GM23248 (cell line): Measurements from ENCODE around the gene FAM89B. TPM values are rescaled to one million over a fixed set of nuclear protein-coding genes. Genes with fewer than 3 reads are reported as not detected.

Source experiments
- DNase-seq: peaks from one replicate; pipeline ENCODE4 v3.0.0-alpha.2; 2015
- H2AFZ ChIP-seq: fragments of 200-600 bp; sonication (generic); 2 replicates; pipeline ENCODE4 v1.6.1; 2016; ENCODE audit warnings: antibody characterized with exemption
- H3F3A ChIP-seq: fragments of 200-600 bp; sonication (generic); 2 replicates; pipeline ENCODE4 v1.6.1; 2016; ENCODE audit warnings: mild to moderate bottlenecking, antibody characterized with exemption, mixed run types; ENCODE audit not compliant: insufficient read depth
- H3K27ac ChIP-seq: fragments of 200-600 bp; sonication (generic); 2 replicates; pipeline ENCODE4 v1.5.1; 2016; ENCODE audit warnings: mild to moderate bottlenecking
- H3K27me3 ChIP-seq: fragments of 200-600 bp; sonication (generic); replicated peaks from 2 replicates; pipeline ENCODE4 v1.6.1; 2016; ENCODE audit warnings: mild to moderate bottlenecking; ENCODE audit not compliant: insufficient read depth
- H3K36me3 ChIP-seq: fragments of 200-600 bp; sonication (generic); 2 replicates; pipeline ENCODE4 v1.6.1; 2016; ENCODE audit warnings: low read depth, mild to moderate bottlenecking
- H3K4me1 ChIP-seq: fragments of 200-600 bp; sonication (generic); 2 replicates; pipeline ENCODE4 v1.6.1; 2016; ENCODE audit warnings: mild to moderate bottlenecking; ENCODE audit not compliant: insufficient read depth
- H3K4me2 ChIP-seq: fragments of 200-600 bp; sonication (generic); one replicate; pipeline ENCODE4 v1.6.1; 2016; ENCODE audit warnings: mild to moderate bottlenecking; ENCODE audit not compliant: unreplicated experiment
- H3K4me3 ChIP-seq: fragments of 200-600 bp; sonication (generic); 2 replicates; pipeline ENCODE4 v1.5.1; 2016; ENCODE audit warnings: mild to moderate bottlenecking
- H3K79me2 ChIP-seq: fragments of 200-600 bp; sonication (generic); 2 replicates; pipeline ENCODE4 v1.6.1; 2016; ENCODE audit warnings: mild to moderate bottlenecking; ENCODE audit not compliant: insufficient read depth
- H3K9ac ChIP-seq: fragments of 200-600 bp; sonication (generic); 2 replicates; pipeline ENCODE4 v1.6.1; 2016; ENCODE audit warnings: mild to moderate bottlenecking
- H3K9me2 ChIP-seq: fragments of 200-600 bp; sonication (generic); 2 replicates; pipeline ENCODE4 v1.6.1; 2016; ENCODE audit warnings: mixed run types, mild to moderate bottlenecking, moderate library complexity; ENCODE audit not compliant: insufficient read depth
- H3K9me3 ChIP-seq: fragments of 200-600 bp; sonication (generic); one replicate; pipeline ENCODE4 v1.6.1; 2017; ENCODE audit warnings: low read depth
- H4K20me1 ChIP-seq: fragments of 200-600 bp; sonication (generic); 2 replicates; pipeline ENCODE4 v1.6.0; 2016; ENCODE audit not compliant: insufficient read depth
- EZH2 ChIP-seq: fragments of 200-600 bp; sonication (generic); IDR thresholded peaks from 2 replicates; pipeline ENCODE4 v1.6.1; 2018; ENCODE audit warnings: antibody characterized with exemption, mild to moderate bottlenecking; ENCODE audit not compliant: insufficient read depth, poor library complexity, severe bottlenecking
- EZH2phosphoT487 ChIP-seq: fragments of 200-600 bp; sonication (generic); IDR thresholded peaks from 2 replicates; pipeline ENCODE4 v1.6.1; 2018; ENCODE audit warnings: antibody characterized with exemption, moderate library complexity, mild to moderate bottlenecking, low read depth; ENCODE audit not compliant: insufficient read depth
- WGBS, 2 experiments: methylation state at CpG; one replicate each; pipeline ENCODE4 v1.1.6; 2015 to 2017; ENCODE audit warnings: low lambda C conversion rate in 2 of 2, low coverage in 1 of 2; ENCODE audit errors: missing lambda C conversion rate in 2 of 2; 5-methylcytosine and 5-hydroxymethylcytosine counted together
- in situ Hi-C: fragments of 300-500 bp; cut with MboI; formaldehyde crosslinking; loops from 2 replicates; pipeline ENCODE4 v1.15.0; 2020
- polyA plus RNA-seq: library from polyadenylated mRNA; unstranded; fragments of >200 nt; fragmentation: Nextera tagmentation; extraction: Ambion mirVana; gene quantifications from 2 replicates; pipeline ENCODE4 v1.2.1, GENCODE V29; 2016
- total RNA-seq: library from RNA; depleted of rRNA; stranded (reverse); fragments of >200 nt; shearing (Covaris generic); gene quantifications from 2 replicates; pipeline ENCODE4 v1.2.3, GENCODE V29; 2014

FAM89B gene
- total and polyA plus RNA-seq, 2 experiments from 2014 or later = 67.0 to 73.1 TPM

DNA sequence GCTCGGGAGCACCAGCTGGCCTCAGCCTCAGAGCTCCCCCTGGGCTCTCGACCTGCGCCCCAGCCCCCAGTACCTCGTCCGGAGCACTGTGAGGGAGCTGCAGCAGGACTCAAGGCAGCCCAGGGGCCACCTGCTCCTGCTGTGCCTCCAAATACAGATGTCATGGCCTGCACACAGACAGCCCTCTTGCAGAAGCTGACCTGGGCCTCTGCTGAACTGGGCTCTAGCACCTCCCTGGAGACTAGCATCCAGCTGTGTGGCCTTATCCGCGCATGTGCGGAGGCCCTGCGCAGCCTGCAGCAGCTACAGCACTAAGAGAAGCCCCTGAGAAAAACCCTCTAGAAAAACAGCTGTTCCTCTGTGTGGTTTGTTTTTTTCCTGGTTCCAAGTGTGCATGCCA is 918 bp upstream of the FAM89B start:
- Histone ChIP-seq H3K36me3 (no peaks in the 10 kb centered on the region), H3K27me3 (no peaks in the 10 kb centered on the region), H3F3A (peaks cover 20% of the 10 kb centered on the region), H3K9ac (peak overlapping the region; percentile 92), H2AFZ (no peak overlapping the region), H4K20me1 (no peaks in the 10 kb centered on the region), H3K9me3 (no peaks in the 10 kb centered on the region), H3K79me2 (peaks cover 60% of the 10 kb centered on the region), H3K27ac (peak overlapping the region; percentile 72), H3K4me2 (peak overlapping the region; percentile 80), H3K4me1 (peaks cover 37% of the 10 kb centered on the region), H3K9me2 (no peaks in the 10 kb centered on the region), H3K4me3 (peak overlapping the region; percentile 92)
- no peak for DNase-seq
- 64 to 70% methylated on average over 6 to 9 of the region's 9 CpGs for WGBS, 2 experiments
- in situ Hi-C loops = no loop called here
- TF ChIP-seq EZH2 (no peak), EZH2phosphoT487 (no peak)

DNA sequence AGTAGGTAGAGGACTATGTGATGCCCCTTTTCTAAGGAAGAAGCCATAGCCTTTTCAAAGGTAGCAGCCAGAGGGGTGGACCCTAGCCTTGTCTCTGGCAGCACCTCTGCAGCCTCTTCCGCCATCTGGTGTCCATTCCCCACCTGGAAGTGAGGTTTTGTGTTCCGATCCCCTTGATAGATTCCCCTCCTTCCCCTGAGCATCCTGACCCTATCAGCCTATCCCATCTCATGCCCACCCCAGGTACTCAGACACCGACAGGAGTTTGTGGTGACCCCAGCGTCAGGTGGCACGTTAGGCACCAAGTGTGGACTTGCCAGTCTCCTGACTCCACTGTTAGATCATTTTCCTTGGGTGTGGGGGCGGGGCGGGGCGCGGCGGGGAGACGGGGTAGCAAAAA is 398 bp upstream of the FAM89B start:
- Histone ChIP-seq H2AFZ (no peak overlapping the region), H3K4me3 (peak overlapping the region; percentile 92), H4K20me1 (no peaks in the 10 kb centered on the region), H3K4me2 (peak overlapping the region; percentile 80), H3K4me1 (peaks cover 40% of the 10 kb centered on the region), H3K9me2 (no peaks in the 10 kb centered on the region), H3K27ac (peak overlapping the region; percentile 72), H3K36me3 (no peaks in the 10 kb centered on the region), H3K79me2 (peaks cover 60% of the 10 kb centered on the region), H3K9ac (peak overlapping the region; percentile 92), H3K9me3 (no peaks in the 10 kb centered on the region), H3K27me3 (no peaks in the 10 kb centered on the region), H3F3A (peaks cover 20% of the 10 kb centered on the region)
- WGBS, 2 experiments = 10 to 11% methylated on average over 11 of the region's 11 CpGs
- peak; percentile 61 for DNase-seq
- TF ChIP-seq EZH2 = no peak
- no peak for TF ChIP-seq EZH2phosphoT487
- in situ Hi-C loops = no loop called here

DNA sequence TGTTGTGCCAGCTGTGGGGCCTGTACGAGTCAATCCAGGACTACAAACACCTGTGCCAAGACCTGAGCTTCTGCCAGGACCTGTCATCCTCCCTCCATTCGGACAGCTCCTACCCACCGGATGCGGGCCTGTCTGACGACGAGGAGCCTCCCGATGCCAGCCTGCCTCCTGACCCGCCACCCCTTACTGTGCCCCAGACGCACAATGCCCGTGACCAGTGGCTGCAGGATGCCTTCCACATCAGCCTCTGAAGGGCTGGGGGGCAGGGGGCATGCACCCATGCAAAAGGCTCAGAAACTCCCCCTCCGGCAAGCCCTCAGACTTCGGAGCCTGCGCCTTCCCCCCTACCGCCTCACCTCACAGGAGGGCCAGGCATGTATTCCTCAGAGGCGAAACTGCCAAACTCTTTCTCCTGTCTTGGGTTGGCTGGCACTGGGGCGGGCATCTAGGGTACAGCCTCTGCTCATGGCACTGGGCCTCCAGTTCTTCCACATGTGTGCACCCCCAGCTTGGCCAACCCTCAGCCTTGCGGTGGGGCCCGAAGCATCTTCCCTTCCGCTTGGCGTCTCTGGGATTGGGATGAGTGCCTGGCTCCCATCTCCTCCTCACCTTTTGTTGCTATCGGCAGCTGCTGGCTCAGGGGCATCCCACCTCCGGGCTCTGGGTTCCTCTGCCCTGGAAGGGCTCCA is 1.2 kb downstream of the FAM89B start:
- Histone ChIP-seq H3K4me2 (peak overlapping the region; percentile 63), H3K9ac (peak overlapping the region; percentile 92), H3K9me3 (no peaks in the 10 kb centered on the region), H3K27ac (peak overlapping the region; percentile 72), H4K20me1 (no peaks in the 10 kb centered on the region), H3K9me2 (no peaks in the 10 kb centered on the region), H2AFZ (no peak overlapping the region), H3K36me3 (no peaks in the 10 kb centered on the region), H3K4me3 (peak overlapping the region; percentile 92), H3K27me3 (no peaks in the 10 kb centered on the region), H3F3A (peaks cover 20% of the 10 kb centered on the region), H3K79me2 (peaks cover 61% of the 10 kb centered on the region), H3K4me1 (peaks cover 42% of the 10 kb centered on the region)
- TF ChIP-seq EZH2 (no peak), EZH2phosphoT487 (no peak)
- peak; percentile 59 for DNase-seq
- in situ Hi-C loops = no loop called here
- 16 to 17% methylated on average over 22 of the region's 22 CpGs for WGBS, 2 experiments

DNA sequence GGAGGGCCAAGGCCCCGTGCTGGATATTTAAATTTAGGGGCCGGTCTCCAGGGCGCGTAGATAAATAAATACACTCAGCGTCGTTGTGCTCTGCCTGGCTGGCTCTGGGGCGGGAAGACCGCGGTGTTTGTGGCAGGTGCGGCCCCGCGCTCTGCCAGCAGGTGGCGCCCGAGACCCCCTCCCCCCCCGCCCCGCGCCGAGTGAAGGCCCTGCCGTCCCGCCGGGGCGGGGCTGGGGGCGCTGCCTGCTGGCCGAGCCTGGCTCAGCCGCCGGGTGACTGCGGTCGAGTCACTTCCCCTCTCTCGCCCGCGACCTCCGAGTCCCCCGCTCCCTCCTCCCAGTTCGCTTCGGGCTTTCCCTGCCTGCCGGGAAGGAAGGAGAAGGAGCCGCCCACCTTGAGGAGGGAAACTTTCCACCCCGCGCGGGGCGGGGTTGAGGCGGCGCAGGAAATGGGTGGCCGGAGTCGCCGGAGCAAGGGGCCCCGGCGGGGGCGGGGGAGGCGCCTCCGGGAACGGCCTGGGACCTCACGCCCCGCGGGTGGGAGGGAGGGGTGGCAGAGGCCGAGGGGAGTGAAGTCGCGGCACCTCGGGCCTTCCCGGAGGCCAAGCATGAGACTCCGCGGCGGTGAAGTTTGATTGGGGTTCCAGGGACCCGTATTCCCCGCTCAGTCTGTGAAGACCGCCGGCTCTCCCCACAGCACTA is 1.9 kb downstream of the FAM89B start:
- Histone ChIP-seq H3F3A (peaks cover 13% of the 10 kb centered on the region), H3K9me3 (no peaks in the 10 kb centered on the region), H3K4me1 (peaks cover 36% of the 10 kb centered on the region), H3K4me2 (peak overlapping the region; percentile 70), H3K36me3 (no peaks in the 10 kb centered on the region), H4K20me1 (no peaks in the 10 kb centered on the region), H3K9me2 (no peaks in the 10 kb centered on the region), H3K4me3 (peak overlapping the region; percentile 92), H2AFZ (no peak overlapping the region), H3K79me2 (peaks cover 61% of the 10 kb centered on the region), H3K27ac (peak overlapping the region; percentile 72), H3K9ac (peak overlapping the region; percentile 92), H3K27me3 (no peaks in the 10 kb centered on the region)
- in situ Hi-C loops = no loop called here
- WGBS, 2 experiments = 1 to 2% methylated on average over 21 to 65 of the region's 67 CpGs
- peak; percentile 97 for DNase-seq
- TF ChIP-seq EZH2 (no peak), EZH2phosphoT487 (no peak)
